Ureter (tissue), 1 donor: Measurements from ENCODE around the gene SUMO3. TPM values are rescaled to one million over a fixed set of nuclear protein-coding genes. Genes with fewer than 3 reads are reported as not detected.

Source experiments
- DNase-seq: peaks from one replicate; pipeline ENCODE4 v3.0.0-alpha.2; 2020; ENCODE audit warnings: low spot score
- total RNA-seq: library from RNA; stranded (reverse); gene quantifications from one replicate; pipeline ENCODE4 v1.2.4, GENCODE V29; 2023
- donor health status: DM: yes; HTN: yes; CAD: no.

Gene SUMO3
- total RNA-seq, 1 donor from 2014 or later, result 73.4 TPM

DNA sequence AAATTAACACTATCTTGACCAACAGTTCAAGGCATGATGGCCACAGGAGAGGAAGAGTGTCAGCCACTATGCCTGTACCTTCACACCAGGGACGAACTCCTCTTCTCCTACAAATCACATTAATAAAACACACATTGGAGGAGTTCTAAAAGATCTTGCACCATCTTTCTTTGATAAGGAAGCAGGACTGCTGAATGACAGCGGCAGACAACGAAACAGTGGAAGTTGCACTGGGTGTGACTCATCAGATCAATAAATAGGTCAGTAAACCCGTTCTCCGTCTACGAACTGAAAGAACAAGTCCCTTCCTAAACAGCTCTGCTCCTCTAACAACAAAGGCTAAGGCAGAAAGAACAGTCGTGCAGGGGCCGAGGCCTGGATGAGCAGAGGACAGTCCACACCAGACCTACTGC is 39.4 kb downstream of the SUMO3 start:
- DNase-seq, result no peak

DNA sequence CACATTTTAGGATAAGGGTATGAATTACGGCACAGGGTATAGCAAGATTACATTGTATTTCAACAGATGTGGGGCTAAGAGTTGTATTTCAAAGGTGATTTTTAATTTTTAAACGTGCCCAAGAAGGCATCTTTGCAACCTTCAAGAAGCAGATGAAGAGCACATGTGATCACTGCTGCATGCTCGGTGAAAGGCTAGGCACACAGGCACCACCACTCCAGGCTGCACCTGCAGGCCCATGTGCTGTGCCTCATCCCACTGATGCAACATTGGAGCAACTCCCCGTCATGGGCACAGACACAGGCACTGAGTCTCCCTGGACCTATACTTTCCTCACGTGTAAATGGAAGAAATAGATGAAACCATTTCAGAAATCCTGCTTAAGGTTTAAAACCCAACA is 39.8 kb downstream of the SUMO3 start:
- DNase-seq, result no peak

DNA sequence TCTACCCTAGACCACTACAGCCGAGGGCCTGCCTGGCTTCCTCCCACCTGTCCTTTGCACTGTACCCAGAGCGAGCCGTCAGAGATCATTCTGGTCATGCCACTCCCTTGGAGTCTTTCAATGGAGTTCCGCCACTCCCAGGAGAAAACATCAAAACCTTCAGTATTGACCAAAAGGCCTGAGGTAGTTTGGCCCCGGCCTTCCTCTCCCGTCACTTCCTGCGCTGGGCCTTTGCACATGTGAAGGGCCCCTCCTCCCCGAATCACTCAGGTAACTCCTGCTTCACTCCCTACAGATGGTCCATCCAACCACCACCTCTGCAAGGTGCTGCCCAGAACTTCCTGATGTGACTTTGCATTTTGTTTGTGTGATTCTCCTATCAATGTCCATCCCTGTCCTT is 42.9 kb downstream of the SUMO3 start:
- DNase-seq, result no peak

- DNase-seq, result no peak
Observed at GRCh38 chr21:44773291-44773932, 44.5 kb downstream of the SUMO3 start.

DNA sequence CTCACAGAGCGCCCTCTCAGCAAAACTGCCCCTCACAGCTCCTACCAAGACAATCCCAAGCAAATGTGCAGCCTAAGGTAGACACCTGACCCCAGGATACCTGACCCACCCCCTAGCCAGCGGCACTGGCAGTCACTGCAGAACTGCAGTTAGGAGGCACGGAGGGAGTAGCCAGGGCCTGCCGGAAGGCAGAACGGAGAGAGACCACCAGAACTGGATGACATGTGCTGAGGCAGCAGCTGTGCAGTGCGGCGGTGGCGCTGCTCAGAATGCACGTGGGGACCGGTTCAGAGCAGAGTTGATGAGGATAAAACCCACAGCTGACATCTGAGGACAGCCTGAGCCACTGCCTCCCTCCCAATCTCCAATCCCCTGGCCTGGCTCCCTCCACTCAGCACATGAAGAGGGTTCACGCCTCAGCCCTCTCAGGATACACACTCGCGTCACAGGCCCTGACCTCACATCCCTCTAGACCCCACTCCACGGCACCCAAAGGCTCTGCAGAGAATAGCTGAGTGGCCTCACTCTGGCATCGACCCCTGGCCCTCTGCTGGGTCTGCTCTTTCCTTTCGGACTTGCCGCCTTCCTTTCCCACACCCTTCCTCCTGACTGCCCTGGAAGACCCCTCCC is 45.9 kb downstream of the SUMO3 start:
- no peak for DNase-seq

DNA sequence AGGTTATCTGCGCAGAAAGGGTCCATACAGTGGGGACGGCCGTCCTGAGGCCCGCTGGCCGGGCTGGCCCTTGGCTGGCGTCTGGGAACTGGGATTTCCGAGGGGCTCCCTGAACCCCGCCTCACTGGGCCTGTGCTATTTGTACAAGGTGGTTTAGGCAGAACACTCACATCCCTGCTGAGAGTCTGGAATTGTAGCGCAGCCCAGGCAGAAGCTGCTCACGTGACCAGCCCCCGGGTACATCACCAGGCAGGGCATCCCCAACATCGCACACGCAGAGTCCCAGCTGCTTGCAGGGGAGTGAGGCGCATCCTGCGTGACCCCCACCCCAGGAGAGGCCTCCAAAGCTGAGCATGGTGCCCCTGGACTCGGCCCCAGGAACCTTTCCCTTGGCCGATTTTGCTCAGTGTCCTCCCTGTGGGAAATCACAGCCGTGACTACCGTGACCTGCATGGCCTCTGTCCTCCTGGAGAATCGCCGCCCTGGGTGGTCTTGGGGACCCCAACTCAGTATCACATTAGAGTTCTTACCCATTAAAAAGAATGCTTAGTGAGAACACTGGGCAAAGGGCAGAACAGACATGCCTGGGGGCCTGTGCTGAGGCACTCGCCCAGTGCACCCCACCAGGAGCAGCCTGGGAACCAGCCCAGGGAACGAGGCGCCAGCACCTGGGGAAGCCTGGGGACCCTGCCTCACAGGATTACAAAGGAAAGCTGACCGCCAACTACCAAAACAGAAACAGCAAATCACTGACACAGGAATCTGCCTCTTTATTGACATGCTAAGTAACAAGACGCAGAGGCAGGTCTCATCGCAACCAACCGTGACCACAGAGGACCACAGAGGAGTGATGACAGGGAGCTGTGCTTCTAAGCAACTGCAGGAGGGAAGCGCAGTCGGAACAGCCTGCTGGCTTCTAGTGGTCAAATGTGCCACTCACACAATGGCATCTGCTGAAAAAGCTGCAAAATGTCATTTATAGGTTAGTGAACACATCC is 49.7 kb downstream of the SUMO3 start:
- DNase-seq, result peak; percentile 37

- no peak for DNase-seq
Observed at GRCh38 chr21:44766818-44767354, 51.0 kb downstream of the SUMO3 start.

DNA sequence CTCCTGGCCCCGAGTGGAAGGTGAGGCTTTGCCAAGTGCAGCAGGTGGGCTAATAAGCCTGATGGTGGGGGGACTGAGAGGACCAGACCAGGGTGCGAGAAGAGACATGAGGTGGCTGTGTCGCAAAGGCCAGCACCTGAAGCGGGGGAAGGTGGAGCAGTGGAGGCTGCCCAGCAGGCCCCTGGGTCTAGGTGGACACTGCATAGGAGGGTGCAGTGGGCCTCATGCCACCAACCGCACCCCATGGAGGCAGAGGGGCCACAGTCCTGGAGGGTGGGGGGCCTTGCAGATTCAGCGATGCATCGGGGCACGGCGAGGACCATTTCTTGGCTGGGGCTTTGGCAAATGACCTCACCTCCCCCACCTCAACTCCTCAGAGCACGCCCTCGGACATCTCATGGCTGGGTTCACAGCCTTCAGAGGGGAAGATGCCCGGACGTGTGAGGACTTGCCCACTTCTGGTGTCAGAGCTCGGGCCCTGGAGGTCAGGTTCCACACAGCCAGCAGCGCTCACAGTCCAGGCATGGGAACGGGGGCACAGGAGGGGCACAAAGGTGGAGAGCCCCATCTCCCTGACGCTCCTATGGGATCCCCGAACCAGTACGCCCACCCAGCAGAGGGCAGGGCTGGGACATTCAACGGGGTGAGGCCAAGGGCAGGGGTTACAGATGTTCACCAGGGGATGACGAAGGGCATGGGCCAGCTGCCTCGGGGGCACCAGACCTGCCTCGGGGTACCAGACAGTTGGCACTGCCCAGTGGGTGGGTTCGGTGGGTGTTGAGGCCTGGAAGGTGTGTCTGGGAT is 51.6 kb downstream of the SUMO3 start:
- DNase-seq, result no peak

- no peak for DNase-seq
Observed at GRCh38 chr21:44765231-44766013, 52.4 kb downstream of the SUMO3 start.

DNA sequence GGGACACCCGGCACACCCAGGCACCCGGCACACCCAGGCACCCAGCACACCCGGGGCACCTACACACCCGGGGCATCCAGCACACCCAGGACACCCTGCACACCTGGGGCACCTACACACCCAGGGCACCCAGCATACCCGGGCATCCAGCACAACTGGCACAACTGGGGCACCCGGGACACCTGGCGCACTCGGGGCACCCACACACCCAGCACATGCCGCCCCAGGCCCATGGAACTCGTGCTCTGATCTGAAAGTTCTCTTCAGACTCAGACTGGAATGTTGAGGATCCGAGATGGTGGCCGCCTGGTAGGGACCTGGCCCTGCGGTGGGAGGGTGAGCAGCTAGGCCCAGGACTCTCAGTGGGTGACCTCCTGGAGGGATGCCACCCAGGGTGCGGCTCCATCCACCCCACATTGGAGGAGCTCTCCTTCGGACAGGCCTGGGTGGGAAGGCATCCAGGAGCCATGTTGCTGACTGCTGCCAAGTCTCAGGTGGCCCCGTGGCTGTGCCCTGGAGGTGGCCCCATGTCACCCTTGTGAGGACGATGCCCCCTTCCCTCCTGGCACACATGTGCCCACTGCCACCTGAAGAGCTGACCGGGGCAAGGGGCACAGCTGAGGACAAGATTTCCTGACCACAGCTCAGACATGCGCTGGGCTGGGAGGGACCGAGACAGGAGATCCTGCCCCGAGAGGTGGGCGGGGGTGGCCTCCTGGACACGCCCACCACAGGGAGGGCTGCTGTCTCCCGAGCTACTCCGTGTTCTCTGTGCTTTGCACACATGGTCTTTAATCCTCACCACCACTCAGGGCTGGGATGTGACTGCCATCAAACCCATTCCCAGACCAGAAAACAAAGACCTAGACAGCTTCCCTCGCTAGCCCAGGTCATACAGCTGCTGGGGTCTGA is 53.3 kb downstream of the SUMO3 start:
- DNase-seq, result no peak

DNA sequence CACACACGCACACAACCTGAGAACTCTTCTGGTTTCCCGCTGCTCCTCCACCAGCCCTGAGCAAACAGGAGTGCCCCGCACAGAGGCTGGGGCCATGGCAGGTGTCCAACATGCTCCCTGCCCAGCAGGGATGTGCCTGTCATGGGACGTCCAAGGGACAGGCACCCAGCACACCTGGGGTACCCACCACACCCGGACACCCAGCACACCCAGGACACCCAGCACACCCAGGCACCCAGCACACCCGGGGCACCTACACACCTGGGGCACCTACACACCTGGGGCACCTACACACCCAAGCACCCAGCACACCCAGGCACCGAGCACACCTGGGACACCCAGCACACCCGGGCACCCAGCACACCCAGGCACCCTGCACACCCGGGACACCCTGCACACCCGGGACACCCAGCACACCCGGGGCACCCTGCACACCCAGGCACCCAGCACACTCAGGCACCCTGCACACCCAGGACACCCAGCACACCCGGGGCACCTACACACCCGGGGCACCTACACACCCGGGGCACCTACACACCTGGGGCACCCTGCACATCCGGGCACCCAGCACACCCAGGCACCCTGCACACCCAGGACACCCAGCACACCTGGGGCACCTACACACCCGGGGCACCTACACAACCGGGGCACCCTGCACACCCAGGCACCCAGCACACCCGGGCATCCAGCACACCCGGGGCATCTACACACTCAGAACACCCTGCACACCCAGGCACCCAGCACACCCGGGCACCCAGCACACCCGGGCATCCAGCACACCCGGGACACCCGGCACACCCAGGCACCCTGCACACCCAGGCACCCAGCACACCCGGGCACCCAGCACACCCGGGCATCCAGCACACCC is 54.2 kb downstream of the SUMO3 start:
- DNase-seq, result no peak

DNA sequence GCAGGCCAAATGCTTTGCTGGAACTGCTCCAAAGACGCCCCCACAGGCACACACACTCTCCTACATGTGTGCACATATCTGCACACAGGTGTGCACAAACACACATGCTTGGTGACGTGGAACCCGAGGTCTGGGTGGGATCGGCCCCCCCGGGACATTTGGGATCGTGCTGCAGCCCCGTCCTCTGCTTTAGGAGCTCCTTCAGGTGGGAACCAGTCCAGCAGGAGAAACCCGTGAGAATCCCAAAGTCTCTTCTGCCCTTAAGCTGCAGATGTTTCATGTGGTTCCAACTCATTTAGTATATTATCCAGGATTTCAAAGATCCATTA is 54.8 kb downstream of the SUMO3 start:
- DNase-seq, result no peak

GRCh38 chr21:44762221-44763049 is 55.4 kb downstream of the SUMO3 start:
- no peak for DNase-seq

DNA sequence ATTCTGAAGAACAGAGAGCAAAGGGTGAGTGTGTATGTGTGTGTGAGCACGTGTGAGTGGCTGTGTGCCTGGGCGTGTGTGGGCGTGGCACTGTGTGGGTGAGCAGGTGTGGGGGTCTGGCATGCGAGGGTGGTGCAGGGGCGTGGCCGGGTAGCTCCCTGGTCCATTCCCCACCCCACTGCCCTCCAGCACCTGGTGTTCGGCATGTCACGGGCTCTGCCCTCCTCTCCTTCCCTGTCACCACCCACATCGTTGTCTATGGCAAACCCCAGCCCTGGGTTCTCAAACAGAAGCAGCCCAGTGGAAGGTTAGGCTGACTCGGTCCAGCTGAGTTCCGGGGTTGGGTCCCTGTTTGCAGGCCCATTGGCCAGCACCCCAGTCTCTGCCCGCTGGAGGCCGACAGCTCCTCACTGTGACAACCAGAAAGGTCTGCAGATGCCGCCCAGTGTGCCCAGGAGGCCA is 56.1 kb downstream of the SUMO3 start:
- no peak for DNase-seq

DNA sequence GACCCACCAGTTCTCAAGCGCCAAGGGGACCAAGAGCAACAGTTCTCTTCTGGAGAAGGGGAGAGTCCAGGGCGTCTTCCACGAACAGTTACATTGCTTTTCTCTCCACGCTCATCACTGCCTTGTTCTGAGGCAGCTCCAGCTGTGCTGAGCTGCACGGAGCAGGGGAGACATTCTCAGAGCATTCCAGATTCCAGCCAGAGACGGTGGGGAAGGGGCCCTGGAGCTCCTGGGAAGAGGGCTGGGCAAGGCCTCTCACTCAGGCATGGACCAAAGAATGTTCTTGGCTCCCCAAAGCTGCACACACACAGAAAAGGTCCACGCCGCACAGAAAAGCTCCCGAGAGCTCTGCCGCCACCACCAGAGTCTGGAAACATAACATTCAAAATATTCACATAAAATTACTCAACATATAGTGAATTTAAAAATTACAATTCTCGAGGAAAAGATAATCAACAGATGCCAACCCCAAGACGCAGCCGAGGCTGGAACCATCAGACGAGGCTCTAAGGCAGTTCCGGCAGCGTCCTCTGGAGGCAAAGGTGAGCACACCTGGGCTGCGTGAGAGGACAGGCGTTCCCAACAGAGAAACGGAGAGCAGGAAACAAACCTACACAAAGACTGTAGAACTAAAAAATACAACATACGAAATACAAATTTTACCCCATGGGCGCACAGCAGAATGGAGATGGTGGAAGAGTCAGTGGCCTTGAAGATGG is 56.7 kb downstream of the SUMO3 start:
- no peak for DNase-seq

DNA sequence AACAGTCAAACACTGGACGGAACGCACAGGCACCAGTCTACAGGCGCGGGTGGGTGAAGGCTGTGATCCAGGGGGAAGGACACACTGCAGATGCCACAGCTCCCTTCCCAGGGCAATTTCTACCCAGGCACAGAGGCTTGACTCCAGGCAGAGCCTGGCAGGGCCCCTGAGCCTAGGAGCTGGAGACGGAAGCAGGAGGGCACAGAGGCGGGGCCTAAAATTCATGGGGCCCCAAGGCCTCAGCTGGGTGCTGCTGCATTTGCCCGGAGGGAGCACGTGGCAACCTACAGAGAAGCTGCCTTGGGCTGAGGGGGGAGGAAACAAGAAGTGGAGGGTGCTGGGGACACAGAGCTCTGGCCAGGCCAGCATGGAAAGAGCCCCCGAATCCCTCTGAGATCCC is 57.5 kb downstream of the SUMO3 start:
- DNase-seq, result no peak
